K562 (cell line): ENCODE data around the gene RASGRP4.

ENCODE experiments used
- CXXC5 ChIP-seq: fragments of 250-450 bp; sonication (Bioruptor Pico); IDR thresholded peaks from 2 replicates; pipeline ENCODE4 v1.8.0; 2022; ENCODE audit warnings: inconsistent platforms, mild to moderate bottlenecking, moderate library complexity
- HCFC1 ChIP-seq: IDR thresholded peaks from 2 replicates; pipeline ENCODE4 v1.6.1; 2012; ENCODE audit warnings: low read depth, low read length, improper control_type of control experiment
- KAT7 ChIP-seq: sonication (generic); formaldehyde crosslinking; IDR thresholded peaks from 2 replicates; pipeline ENCODE4 v1.8.0; 2022; ENCODE audit warnings: missing genetic modification reagents, mild to moderate bottlenecking, borderline replicate concordance
- MEF2D ChIP-seq: conservative IDR thresholded peaks from 2 replicates; pipeline ENCODE4 v1.6.1; 2016; ENCODE audit warnings: low read depth, missing genetic modification characterization, missing compliant biosample characterization

DNA sequence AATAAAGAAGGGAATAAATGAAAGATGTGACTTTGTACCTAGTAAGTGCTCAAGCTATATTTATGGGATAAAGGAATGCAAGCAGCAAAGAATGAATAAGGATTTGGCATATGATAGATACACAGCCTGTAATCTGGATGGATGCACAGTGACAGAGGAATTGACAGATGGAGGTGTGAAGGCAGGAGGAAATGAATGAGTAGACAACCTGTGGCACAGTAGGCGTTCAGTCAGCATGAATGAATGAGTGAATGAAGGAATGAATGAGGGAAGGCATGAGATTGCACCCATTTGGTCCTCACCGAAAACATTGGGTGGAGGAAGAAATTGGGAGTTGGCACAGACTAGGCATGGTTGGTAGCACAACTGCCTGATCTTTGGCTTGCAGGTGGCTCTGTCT is 56.4 kb downstream of the RASGRP4 start:
- TF ChIP-seq KAT7 (CRISPR knock-in tag): no peak
- TF ChIP-seq HCFC1: no peak
- no peak for TF ChIP-seq MEF2D (tag)
- TF ChIP-seq CXXC5 (CRISPR knock-in tag): no peak
